ENCODE measurements around the gene RGS4. TPM values are rescaled to one million over a fixed set of nuclear protein-coding genes. Genes with fewer than 3 reads are reported as not detected.

RGS4 gene
- total RNA-seq, 1 donor from 2014 or later, result 0.43 TPM

GRCh38 chr1:163074004-163074403 lies 4.8 kb downstream of the RGS4 start:
- H3K27me3 Mint-ChIP-seq (ENCODE audit: insufficient read depth, low read depth), result peaks cover 3% of the 10 kb centered on the region
- DNase-seq (ENCODE audit: low spot score), result no peak
- H3K4me2 ChIP-seq, result no peak overlapping the region
- H3K9ac ChIP-seq, result no peak overlapping the region
- peaks cover 11% of the 10 kb centered on the region for H3K27me3 ChIP-seq
- H2AFZ ChIP-seq (replicated peaks), result no peak overlapping the region
- no peak overlapping the region for H3K4me3 Mint-ChIP-seq
- no peaks in the 10 kb centered on the region for H3K9me3 Mint-ChIP-seq
- no peak overlapping the region for H3K27ac ChIP-seq
- no peaks in the 10 kb centered on the region for H3K36me3 ChIP-seq
- no peak overlapping the region for H3K4me3 ChIP-seq
- no peak for TF ChIP-seq EZH2phosphoT487 (IDR thresholded peaks at IDR 0.05)
- TF ChIP-seq EZH2 (IDR thresholded peaks at IDR 0.05), result no peak
- no peak for TF ChIP-seq CTCF (IDR thresholded peaks at IDR 0.05)
- peaks cover 21% of the 10 kb centered on the region for H3K4me1 Mint-ChIP-seq
- H3K27ac Mint-ChIP-seq, result no peak overlapping the region
- H3K79me2 ChIP-seq (ENCODE audit: low read depth), result no peaks in the 10 kb centered on the region
- H4K20me1 ChIP-seq (ENCODE audit: low read depth), result no peaks in the 10 kb centered on the region
- peaks cover 3% of the 10 kb centered on the region for H3K4me1 ChIP-seq
- H3K9me3 ChIP-seq (ENCODE audit: low read depth), result no peaks in the 10 kb centered on the region
- H3F3A ChIP-seq (ENCODE audit: low read depth), result no peaks in the 10 kb centered on the region
- no peaks in the 10 kb centered on the region for H3K36me3 Mint-ChIP-seq

- no peak overlapping the region for H3K4me2 ChIP-seq
- H3K27ac ChIP-seq, result no peak overlapping the region
- H3K4me1 ChIP-seq, result peaks cover 3% of the 10 kb centered on the region
- no peak overlapping the region for H3K4me3 ChIP-seq
- Mint-ChIP-seq H3K9me3 (no peaks in the 10 kb centered on the region), H3K36me3 (no peaks in the 10 kb centered on the region), H3K27ac (no peak overlapping the region), H3K4me1 (peaks cover 13% of the 10 kb centered on the region), H3K27me3 (ENCODE audit: insufficient read depth, low read depth) (peaks cover 2% of the 10 kb centered on the region), H3K4me3 (no peak overlapping the region)
- TF ChIP-seq EZH2 (IDR thresholded peaks at IDR 0.05) (no peak), EZH2phosphoT487 (IDR thresholded peaks at IDR 0.05) (no peak), CTCF (IDR thresholded peaks at IDR 0.05) (no peak)
- no peaks in the 10 kb centered on the region for H3K79me2 ChIP-seq (ENCODE audit: low read depth)
- peaks cover 7% of the 10 kb centered on the region for H3K27me3 ChIP-seq
- no peaks in the 10 kb centered on the region for H3F3A ChIP-seq (ENCODE audit: low read depth)
- H3K9me3 ChIP-seq (ENCODE audit: low read depth), result no peaks in the 10 kb centered on the region
- H2AFZ ChIP-seq (replicated peaks), result no peak overlapping the region
- H3K36me3 ChIP-seq, result no peaks in the 10 kb centered on the region
- DNase-seq (ENCODE audit: low spot score), result no peak
- no peaks in the 10 kb centered on the region for H4K20me1 ChIP-seq (ENCODE audit: low read depth)
- H3K9ac ChIP-seq, result no peak overlapping the region
Observed at GRCh38 chr1:163074716-163075284, 5.6 kb downstream of the RGS4 start.

- no peaks in the 10 kb centered on the region for H3K9me3 Mint-ChIP-seq
- no peaks in the 10 kb centered on the region for H3K79me2 ChIP-seq (ENCODE audit: low read depth)
- H3K4me1 Mint-ChIP-seq, result peaks cover 3% of the 10 kb centered on the region
- no peaks in the 10 kb centered on the region for H3K9me3 ChIP-seq (ENCODE audit: low read depth)
- H3K9ac ChIP-seq, result no peak overlapping the region
- H3K4me2 ChIP-seq, result no peak overlapping the region
- H3K27me3 ChIP-seq, result no peaks in the 10 kb centered on the region
- no peak overlapping the region for H3K27ac Mint-ChIP-seq
- peaks cover 3% of the 10 kb centered on the region for H3K4me1 ChIP-seq
- H3K27me3 Mint-ChIP-seq (ENCODE audit: insufficient read depth, low read depth), result no peaks in the 10 kb centered on the region
- TF ChIP-seq EZH2 (IDR thresholded peaks at IDR 0.05), result no peak
- TF ChIP-seq CTCF (IDR thresholded peaks at IDR 0.05), result no peak
- no peak for TF ChIP-seq EZH2phosphoT487 (IDR thresholded peaks at IDR 0.05)
- no peak overlapping the region for H3K27ac ChIP-seq
- H2AFZ ChIP-seq (replicated peaks), result no peak overlapping the region
- H4K20me1 ChIP-seq (ENCODE audit: low read depth), result no peaks in the 10 kb centered on the region
- no peak overlapping the region for H3K4me3 Mint-ChIP-seq
- H3K36me3 Mint-ChIP-seq, result no peaks in the 10 kb centered on the region
- no peaks in the 10 kb centered on the region for H3K36me3 ChIP-seq
- H3F3A ChIP-seq (ENCODE audit: low read depth), result no peaks in the 10 kb centered on the region
- no peak overlapping the region for H3K4me3 ChIP-seq
- DNase-seq (ENCODE audit: low spot score), result no peak
Observed at GRCh38 chr1:163076044-163076443, 6.9 kb downstream of the RGS4 start.

Measured in neural progenitor cell (in vitro differentiated cells).